Panc1 (cell line): ENCODE measurements around the gene ADAMTSL2. TPM values are rescaled to one million over a fixed set of nuclear protein-coding genes. Genes with fewer than 3 reads are reported as not detected.

Experiments used
- ATAC-seq: fragments of 200-7000 bp; cut with Tn5 transposase; 2 replicates; pipeline ENCODE4 v1.9.1; 2020; ENCODE audit warnings: mild to moderate bottlenecking, moderate library complexity
- BruUV-seq: library from RNA; stranded (reverse); fragments of 400-500 nt; replicated peaks from 2 replicates; lab custom pipeline; 2021; lab: Mats Ljungman, UMichigan
- CTCF ChIA-PET: fragments of 300-600 bp; sonication (Branson Sonifier 250); formaldehyde crosslinking; loops from one replicate; lab custom pipeline; 2022; ENCODE audit warnings: antibody characterized with exemption; lab: Charles Lee
- POLR2A ChIA-PET: fragments of 300-600 bp; sonication (Branson Sonifier 250); formaldehyde crosslinking; loops from one replicate; lab custom pipeline; 2022; ENCODE audit warnings: antibody characterized with exemption; lab: Charles Lee
- DNase-seq: peaks from one replicate; pipeline ENCODE4 v3.0.0-alpha.2; 2010; ENCODE audit warnings: low read depth, low spot score
- H3K27ac ChIP-seq: 2 replicates; pipeline ENCODE4 v1.5.1; 2011; ENCODE audit warnings: mild to moderate bottlenecking, low read length, inconsistent platforms
- H3K27me3 ChIP-seq: fragments of 200-500 bp; sonication (Bioruptor generic); 2 replicates; pipeline ENCODE4 v1.6.0; 2014; ENCODE audit warnings: low read length, inconsistent platforms; ENCODE audit not compliant: control insufficient read depth, insufficient read depth
- H3K36me3 ChIP-seq: fragments of 200-500 bp; sonication (Bioruptor generic); 2 replicates; pipeline ENCODE4 v1.5.1; 2014; ENCODE audit warnings: inconsistent platforms, mild to moderate bottlenecking, low read length, moderate library complexity; ENCODE audit not compliant: control insufficient read depth, insufficient read depth
- H3K4me1 ChIP-seq: 2 replicates; pipeline ENCODE4 v1.5.1; 2011; ENCODE audit warnings: inconsistent platforms, mild to moderate bottlenecking, low read length, moderate library complexity; ENCODE audit not compliant: control insufficient read depth, insufficient read depth
- H3K4me3 ChIP-seq, 2 experiments: 2 replicates each; pipeline ENCODE4 v1.5.1; 2011 to 2012; ENCODE audit warnings: low read depth in 2 of 2, low read length in 2 of 2, mild to moderate bottlenecking in 2 of 2, inconsistent platforms in 1 of 2, moderate library complexity in 1 of 2
- H3K9me3 ChIP-seq: fragments of 200-500 bp; sonication (Bioruptor generic); 2 replicates; pipeline ENCODE4 v1.5.1; 2014; ENCODE audit warnings: low read depth, mild to moderate bottlenecking, inconsistent platforms, low read length, moderate library complexity; ENCODE audit not compliant: control insufficient read depth, insufficient read depth
- POLR2AphosphoS5 ChIP-seq: IDR thresholded peaks from 2 replicates; pipeline ENCODE4 v1.6.1; 2012; ENCODE audit warnings: mild to moderate bottlenecking, low read depth, low read length, moderate library complexity
- SIN3A ChIP-seq: IDR thresholded peaks from 2 replicates; pipeline ENCODE4 v1.6.1; 2012; ENCODE audit warnings: low read depth, mild to moderate bottlenecking, low read length, moderate library complexity, borderline replicate concordance; ENCODE audit not compliant: insufficient read depth
- TCF7L2 ChIP-seq: IDR thresholded peaks from 2 replicates; pipeline ENCODE4 v1.6.1; 2011; ENCODE audit warnings: mild to moderate bottlenecking, low read depth, low read length, inconsistent platforms
- in situ Hi-C: cut with HindIII; loops from 2 replicates; pipeline ENCODE4 v1.10.0; 2016; ENCODE audit warnings: low sequenced_read_pairs, low pct_unique_long_range_greater_than_20kb
- intact Hi-C: fragments of 100-400 bp; cut with micrococcal nuclease; formaldehyde crosslinking; loops from one replicate; pipeline ENCODE4 v1.10.0; 2022; ENCODE audit not compliant: unreplicated experiment
- total RNA-seq: library from RNA; stranded (reverse); gene quantifications from one replicate; pipeline ENCODE4 v1.2.1, GENCODE V29; 2021; ENCODE audit not compliant: unreplicated experiment
- TF ChIP-seq, protein P1 (sequence below): fragments of 450-650 bp; IDR thresholded peaks from 2 replicates; pipeline ENCODE4 v1.5.1; 2017; ENCODE audit warnings: mild to moderate bottlenecking
- TF ChIP-seq, protein P2 (sequence below), 2 experiments: IDR thresholded peaks; 2 replicates each; pipeline ENCODE4 v1.6.1; 2011 to 2012; ENCODE audit warnings: low read depth in 2 of 2, control low read depth in 1 of 2, low read length in 1 of 2, mild to moderate bottlenecking in 1 of 2, moderate library complexity in 1 of 2; ENCODE audit not compliant: insufficient read depth in 1 of 2

The ADAMTSL2 gene
- total RNA-seq, 1 experiment from 2014 or later: 0.10 TPM

DNA sequence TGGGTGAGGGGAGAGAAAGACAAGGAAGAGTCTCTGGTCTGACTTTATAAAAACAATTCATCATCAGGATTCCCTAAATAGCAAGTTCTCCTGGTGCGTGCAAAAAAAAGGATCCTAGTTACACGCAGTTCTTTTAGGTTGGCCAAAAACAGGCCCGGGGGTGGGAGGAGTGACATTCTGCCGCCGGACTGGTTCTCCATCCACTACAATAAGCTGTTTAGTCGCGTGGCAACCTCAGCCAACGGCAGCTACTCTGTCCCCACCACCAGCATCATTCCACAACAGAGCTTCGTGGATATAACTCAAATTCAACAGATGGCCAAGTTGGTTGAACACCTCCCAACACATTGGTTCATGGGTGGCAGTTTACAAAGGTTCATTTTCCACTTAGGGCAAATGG lies 77.5 kb downstream of the ADAMTSL2 start:
- TF ChIP-seq, protein P1, sequence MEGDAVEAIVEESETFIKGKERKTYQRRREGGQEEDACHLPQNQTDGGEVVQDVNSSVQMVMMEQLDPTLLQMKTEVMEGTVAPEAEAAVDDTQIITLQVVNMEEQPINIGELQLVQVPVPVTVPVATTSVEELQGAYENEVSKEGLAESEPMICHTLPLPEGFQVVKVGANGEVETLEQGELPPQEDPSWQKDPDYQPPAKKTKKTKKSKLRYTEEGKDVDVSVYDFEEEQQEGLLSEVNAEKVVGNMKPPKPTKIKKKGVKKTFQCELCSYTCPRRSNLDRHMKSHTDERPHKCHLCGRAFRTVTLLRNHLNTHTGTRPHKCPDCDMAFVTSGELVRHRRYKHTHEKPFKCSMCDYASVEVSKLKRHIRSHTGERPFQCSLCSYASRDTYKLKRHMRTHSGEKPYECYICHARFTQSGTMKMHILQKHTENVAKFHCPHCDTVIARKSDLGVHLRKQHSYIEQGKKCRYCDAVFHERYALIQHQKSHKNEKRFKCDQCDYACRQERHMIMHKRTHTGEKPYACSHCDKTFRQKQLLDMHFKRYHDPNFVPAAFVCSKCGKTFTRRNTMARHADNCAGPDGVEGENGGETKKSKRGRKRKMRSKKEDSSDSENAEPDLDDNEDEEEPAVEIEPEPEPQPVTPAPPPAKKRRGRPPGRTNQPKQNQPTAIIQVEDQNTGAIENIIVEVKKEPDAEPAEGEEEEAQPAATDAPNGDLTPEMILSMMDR: no peak
- TF ChIP-seq POLR2AphosphoS5: no peak
- no peak for TF ChIP-seq SIN3A
- TF ChIP-seq, protein P2, sequence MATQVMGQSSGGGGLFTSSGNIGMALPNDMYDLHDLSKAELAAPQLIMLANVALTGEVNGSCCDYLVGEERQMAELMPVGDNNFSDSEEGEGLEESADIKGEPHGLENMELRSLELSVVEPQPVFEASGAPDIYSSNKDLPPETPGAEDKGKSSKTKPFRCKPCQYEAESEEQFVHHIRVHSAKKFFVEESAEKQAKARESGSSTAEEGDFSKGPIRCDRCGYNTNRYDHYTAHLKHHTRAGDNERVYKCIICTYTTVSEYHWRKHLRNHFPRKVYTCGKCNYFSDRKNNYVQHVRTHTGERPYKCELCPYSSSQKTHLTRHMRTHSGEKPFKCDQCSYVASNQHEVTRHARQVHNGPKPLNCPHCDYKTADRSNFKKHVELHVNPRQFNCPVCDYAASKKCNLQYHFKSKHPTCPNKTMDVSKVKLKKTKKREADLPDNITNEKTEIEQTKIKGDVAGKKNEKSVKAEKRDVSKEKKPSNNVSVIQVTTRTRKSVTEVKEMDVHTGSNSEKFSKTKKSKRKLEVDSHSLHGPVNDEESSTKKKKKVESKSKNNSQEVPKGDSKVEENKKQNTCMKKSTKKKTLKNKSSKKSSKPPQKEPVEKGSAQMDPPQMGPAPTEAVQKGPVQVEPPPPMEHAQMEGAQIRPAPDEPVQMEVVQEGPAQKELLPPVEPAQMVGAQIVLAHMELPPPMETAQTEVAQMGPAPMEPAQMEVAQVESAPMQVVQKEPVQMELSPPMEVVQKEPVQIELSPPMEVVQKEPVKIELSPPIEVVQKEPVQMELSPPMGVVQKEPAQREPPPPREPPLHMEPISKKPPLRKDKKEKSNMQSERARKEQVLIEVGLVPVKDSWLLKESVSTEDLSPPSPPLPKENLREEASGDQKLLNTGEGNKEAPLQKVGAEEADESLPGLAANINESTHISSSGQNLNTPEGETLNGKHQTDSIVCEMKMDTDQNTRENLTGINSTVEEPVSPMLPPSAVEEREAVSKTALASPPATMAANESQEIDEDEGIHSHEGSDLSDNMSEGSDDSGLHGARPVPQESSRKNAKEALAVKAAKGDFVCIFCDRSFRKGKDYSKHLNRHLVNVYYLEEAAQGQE (IDR thresholded peaks at IDR 0.05; ENCODE audit: insufficient read depth in 1 of 2, low read depth in 2 of 2, low read length in 1 of 2): no peak
- no peak for TF ChIP-seq TCF7L2
- no peaks in the 10 kb centered on the region for H3K9me3 ChIP-seq
- H3K36me3 ChIP-seq: no peaks in the 10 kb centered on the region
- H3K4me3 ChIP-seq: no peak overlapping the region
- ATAC-seq (no peak), DNase-seq (no peak)
- intact Hi-C loops (no loop called here), in situ Hi-C loops (no loop called here)
- ChIA-PET CTCF (no interaction called here), POLR2A (no interaction called here)
- no TSS peak for BruUV-seq
- H3K4me1 ChIP-seq: no peaks in the 10 kb centered on the region
- H3K27ac ChIP-seq: no peak overlapping the region
- H3K27me3 ChIP-seq: peaks cover 4% of the 10 kb centered on the region; the same call in 1 of the 2 replicates

DNA sequence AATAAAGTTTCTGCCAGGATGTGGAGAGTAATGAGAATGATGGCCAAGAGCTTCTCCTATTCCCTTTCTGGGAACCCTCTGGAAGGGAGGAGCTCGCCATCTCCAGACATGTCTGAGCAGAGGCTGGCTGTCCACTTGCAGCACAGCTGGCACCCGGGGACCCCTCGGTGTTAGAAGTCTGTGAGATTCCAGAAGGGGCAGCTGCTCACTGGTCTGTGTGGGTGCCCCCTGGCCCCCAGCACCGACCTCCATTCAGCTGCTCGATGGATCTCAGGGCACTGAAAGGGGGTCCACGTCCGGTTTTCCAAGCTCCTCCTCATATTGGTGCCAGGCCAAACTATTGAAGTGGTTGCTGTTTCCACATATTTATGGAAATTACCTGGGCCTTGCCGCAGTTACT lies 78.3 kb downstream of the ADAMTSL2 start:
- TF ChIP-seq SIN3A: no peak
- TF ChIP-seq, protein P2 (IDR thresholded peaks at IDR 0.05; ENCODE audit: insufficient read depth in 1 of 2, low read depth in 2 of 2, low read length in 1 of 2): no peak
- TF ChIP-seq TCF7L2: no peak
- in situ Hi-C loops: no loop called here
- no peaks in the 10 kb centered on the region for H3K9me3 ChIP-seq
- ChIA-PET POLR2A (no interaction called here), CTCF (no interaction called here)
- H3K27ac ChIP-seq: no peak overlapping the region
- BruUV-seq: no TSS peak
- ATAC-seq (no peak), DNase-seq (no peak)
- no peaks in the 10 kb centered on the region for H3K4me1 ChIP-seq
- intact Hi-C loops: no loop called here
- peaks cover 4% of the 10 kb centered on the region; the same call in 1 of the 2 replicates for H3K27me3 ChIP-seq
- H3K4me3 ChIP-seq: no peak overlapping the region
- H3K36me3 ChIP-seq: no peaks in the 10 kb centered on the region
